ENCODE data around the gene RENBP. TPM values are rescaled to one million over a fixed set of nuclear protein-coding genes. Genes with fewer than 3 reads are reported as not detected.
"Not testable (repeated sequence)": the region's sequence is repeated elsewhere in the genome, so short reads cannot be mapped to it uniquely, and the experiment has no call there.

RENBP gene
- 0.10 TPM in 1 of 2 replicates, not detected in the other for total RNA-seq (2014; rRNA removed; shearing (Covaris generic))

DNA sequence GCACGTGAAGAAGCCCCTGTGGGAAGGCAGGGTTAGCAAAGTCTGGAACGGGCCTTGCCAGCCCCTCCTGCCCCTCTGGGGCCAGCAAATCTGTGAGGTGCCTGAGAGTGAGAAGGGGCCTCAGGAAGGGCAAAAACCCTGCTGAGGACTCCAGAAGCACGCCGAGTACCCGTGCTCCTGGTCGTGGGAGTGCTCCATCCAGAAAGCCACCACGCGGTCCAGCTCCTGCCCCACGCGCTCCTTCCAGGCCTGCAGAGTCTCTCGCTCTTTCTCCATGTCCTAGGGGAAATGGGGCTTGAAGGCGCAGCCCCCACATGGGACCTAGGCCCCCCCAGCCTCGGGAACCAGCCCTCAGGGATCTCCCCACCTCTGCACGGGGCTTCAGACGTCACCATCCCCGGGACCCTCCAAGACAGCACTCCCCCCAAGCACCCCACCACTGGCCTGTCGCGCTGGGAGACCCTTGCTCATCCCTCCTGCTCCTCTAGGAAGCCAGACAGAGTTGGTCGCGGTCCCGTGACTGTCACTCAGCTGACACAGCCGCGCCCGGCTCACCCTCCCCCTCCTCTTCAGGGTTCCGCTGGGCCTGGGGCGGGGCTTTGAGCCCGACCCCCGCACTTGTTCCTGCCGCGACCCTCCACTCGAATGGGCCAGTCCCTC is at the start of gene RENBP:
TSS of gene RENBP (minus strand) at position 504 of the 660 bp plus-strand sequence. CDS start at position 471, 33 bp downstream.
- no peak for DNase-seq (ENCODE audit: low spot score)

DNA sequence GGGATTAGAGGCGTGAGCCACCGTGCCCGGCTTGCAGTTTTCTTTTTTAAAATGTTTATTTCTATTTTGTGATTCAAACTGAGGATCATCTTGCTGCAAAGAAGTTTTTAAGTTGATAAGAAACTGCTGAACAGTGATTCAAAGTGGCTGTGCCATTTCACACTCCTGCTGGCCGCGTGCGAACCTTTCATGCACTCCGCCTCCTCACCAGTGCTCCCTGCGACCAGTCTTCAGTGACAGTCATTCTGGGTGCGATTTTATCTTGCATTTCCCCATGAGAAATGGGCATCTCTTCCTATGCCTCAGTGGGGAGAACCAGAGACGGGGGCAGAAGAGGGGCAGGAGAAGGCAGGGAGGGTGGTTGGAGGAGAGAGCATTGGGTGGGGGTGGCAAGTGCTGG is 49.5 kb upstream of the RENBP start:
- no peak for DNase-seq (ENCODE audit: low spot score)

DNA sequence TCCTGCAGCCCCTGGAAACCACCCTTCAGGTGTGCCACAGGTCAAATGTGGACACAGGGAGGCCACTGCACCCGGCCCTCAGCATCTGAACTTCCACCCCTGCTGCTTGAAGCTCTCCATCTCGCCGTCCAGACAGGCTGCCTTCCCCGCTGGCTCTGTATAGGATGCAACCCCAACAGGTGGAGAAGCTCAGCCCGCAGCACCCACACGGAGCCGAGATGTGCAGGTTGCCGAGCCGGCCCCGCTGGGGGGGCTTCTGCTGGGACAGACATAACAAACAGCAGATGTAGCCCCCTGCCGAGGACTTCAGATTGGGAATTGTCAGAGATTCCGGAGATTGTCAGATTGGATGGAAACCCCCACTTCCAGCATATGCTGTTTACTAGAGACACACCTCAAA is 48.6 kb upstream of the RENBP start:
- no peak for DNase-seq (ENCODE audit: low spot score)

DNA sequence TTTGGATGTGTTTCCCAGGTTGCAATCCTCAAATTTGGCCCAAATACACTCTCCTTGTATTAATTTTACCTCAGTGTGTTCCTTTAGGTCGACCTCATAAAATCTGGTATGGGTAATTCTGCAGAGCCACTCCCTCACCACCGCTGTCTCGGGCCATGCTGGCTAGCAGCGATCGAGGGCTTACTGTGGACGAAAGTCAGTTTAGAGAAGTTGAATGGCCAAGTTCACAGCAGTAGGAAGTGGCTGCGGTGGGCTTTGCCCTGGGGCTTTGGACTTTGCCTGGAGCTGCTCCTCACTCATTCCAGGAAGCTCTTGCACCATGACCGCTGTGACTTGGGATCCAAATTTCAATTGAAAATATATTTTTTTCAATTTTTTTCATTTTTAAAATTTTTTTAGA is 47.7 kb upstream of the RENBP start:
- DNase-seq (ENCODE audit: low spot score) = no peak

DNA sequence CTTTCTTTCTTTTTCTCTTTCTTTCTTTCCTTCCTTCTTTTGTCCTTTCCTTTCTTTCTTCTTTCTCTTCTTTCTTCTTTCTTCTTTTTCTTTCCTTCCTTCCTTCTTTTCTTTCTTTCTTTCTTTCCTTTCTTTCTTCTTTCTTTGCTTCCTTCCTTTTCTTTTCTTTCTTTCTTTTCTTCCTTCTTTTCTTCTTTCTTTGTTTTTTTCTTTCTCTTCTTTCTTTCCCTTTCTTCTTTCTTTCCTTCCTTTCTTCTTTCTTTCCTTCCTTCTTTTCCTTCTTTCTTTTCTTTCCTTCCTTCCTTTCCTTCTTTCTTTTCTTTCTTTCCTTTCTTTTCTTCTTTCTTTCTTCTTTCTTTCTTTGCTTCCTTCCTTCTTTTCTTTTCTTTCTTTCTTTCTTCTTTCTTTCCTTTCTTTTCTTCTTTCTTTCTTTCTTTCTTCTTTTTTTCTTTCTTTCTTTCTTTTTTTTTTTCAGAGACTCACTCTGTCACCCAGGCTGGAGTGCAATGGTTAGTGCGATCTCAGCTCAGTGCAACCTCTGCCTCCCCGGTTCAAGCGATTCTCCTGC is 46.7 kb upstream of the RENBP start:
- DNase-seq (ENCODE audit: low spot score) = no peak

DNA sequence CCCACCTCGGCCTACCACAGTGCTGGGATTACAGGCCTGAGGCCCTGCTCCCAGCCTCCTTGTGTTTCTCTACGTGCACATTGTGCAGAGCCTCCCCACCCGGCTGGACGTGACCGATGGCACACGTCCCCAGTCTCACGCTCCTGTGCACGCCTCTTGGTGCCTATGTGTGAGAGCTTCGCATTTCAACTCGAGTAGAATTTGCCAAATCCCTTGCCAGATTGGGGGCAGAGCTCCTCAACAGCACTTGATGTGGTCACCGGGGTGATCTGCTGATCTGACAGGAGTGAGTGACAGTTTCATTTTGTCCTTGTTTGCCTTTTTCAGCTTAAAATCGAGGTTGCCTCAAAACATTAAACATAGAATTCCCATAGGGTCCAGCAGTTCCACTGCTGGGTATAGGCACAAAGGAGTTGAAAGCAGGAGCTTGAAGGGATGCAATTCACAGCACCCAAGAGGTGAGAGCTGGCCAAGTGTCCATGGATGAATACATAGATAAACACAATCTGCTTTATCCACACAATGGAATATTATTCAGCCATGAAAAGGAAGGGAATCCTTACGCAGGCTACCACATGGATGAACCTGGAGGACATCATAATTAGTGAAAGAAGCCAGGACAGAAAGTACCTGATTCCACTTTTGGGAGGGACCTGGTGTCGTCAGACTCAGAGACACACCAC is 45.7 kb upstream of the RENBP start:
- DNase-seq (ENCODE audit: low spot score) = no peak

DNA sequence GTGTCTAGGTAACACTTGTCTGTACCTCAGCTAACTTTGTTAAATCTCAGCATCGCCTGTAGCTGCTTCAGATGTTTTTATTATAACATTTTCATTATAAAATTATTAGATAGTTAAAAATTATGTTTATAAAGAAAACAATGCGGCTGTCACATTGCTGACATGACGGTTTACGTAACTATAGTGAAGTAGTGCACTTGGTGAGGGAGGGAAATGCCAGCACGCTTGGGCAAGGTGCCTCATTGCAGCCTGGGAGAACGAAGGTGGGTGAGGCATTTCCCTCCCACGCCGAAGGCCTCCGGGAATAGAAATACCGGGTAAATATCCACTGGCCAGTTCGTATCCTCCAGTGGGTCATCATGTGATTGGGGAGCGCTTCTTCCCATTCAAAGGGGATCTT is 44.0 kb upstream of the RENBP start:
- no peak for DNase-seq (ENCODE audit: low spot score)

DNA sequence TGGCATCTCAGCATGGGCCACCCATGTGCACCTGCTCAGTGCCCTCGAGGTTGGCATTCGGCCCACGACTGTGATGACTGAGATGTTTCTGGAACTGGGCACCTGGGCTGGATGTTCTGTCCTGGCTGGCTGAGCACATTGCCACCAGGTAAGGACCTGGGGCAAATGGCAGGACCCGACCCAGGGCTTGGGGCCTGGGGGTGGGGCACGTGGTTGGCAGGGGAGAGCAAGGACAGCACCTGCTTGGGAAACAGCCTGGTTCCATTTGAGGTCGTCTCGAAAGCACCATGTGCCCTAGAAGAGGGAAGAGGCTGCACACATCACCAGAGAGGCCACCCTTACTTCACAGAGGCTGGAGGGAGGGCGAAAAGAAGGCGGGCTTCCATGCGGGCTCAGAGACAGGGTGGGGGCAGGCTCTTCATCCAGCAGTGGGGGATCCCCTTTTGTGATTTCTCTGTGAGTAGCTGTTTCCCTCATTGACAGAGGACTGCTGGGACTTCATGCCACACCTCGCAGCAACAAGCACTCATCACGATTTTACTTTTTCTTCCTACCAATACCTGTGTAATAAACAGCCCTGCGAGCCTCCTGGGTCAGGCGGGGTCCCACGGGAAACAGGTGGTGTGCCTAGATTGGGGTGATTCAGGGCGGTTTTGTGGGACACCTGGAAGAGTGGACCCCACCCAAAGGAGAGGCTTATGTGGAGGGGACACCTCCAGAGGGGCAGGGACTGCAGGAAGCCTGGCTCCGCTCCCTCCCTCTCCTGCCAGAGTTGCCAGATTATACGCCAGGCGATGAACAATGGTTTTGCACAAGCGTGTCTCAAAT is 40.1 kb upstream of the RENBP start:
- no peak for DNase-seq (ENCODE audit: low spot score)

DNA sequence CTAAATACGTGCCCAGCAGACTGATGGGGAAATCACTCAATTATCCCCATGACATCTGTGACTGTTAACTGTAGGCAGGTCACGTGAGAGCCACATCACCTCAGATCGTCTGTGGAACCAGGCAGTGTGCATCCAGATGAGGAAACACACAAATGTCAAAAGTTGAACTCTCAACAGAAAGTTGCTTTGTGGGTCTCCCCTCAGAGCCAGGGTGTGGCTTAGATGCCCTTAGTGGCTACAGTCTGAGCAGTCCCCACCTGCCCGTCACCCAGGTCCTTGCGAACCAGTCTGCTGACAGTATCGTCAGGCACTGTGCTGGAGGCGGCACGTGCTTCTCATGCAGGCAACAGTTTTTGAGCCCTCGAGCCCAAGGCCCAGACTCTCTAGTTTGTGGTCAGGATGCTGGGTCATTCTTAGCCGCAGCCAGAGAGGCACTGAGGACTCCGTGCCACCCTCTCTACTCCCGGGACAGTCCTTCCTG is 38.9 kb upstream of the RENBP start:
- DNase-seq (ENCODE audit: low spot score) = no peak

DNA sequence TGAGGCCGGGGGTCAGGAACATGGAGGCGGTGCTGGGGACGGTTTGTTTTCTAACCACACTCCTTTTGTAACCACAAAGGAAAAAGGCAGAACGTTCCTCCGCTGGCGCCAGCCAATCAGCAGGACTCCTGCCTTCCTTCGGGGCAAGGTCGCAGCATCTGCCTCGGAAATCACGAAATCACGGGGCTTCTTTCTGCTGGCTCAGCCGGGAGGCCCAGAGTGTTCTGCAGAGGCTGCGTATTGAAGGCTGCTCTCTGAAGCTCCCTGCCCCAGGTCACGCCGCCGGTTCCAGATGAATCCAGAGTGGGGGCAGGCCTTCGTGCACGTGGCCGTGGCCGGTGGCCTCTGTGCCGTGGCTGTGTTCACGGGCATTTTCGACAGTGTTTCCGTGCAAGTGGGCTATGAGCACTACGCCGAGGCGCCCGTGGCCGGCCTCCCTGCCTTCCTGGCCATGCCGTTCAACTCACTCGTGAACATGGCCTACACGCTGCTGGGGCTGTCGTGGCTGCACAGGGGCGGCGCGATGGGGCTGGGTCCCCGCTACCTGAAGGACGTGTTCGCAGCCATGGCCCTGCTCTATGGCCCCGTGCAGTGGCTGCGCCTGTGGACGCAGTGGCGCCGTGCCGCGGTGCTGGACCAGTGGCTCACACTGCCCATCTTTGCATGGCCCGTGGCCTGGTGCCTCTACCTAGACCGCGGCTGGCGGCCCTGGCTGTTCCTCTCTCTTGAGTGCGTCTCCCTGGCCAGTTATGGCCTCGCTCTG is 37.5 kb upstream of the RENBP start:
- DNase-seq (ENCODE audit: low spot score) = no peak

DNA sequence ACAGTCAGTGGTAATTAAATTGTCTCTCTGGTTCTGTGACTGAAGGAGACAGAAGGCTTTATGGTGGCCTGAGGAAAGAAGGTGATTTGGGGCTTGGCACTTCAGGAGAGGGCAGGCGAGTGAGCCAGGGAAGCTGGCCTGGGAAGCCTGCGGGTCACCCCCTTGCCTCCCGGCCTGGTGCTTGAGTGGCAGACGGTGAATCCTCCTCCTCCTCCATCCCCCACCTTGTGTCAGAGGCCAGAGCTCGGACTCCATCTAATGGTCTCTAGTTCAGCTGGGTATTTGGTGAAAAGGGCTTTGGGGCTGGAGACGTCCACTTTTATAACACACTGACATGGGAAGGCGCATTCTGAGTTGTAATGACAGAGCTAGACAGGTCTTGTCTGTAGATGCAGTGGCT is 36.8 kb upstream of the RENBP start:
- DNase-seq (ENCODE audit: low spot score) = no peak

DNA sequence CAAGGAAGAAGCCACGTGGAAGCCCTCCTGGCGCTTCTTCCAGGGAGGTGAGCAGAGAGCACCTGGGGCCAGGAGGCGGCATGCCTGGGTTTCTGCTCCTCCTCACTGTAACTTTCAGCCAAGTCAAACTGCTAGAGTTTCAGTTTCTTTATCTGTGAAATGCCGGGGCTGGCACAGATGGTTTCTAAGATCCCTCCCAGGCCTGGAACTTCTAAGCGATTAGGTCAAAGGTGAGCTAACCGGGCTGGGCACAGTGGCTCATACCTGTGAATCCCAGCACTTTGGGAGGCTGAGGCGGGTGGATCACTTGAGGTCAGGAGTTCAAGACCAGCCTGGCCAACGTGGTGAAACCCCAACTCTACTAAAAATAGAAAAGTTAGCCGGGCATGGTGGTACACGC is 36.0 kb upstream of the RENBP start:
- not testable (repeated sequence) for DNase-seq (ENCODE audit: low spot score)

DNA sequence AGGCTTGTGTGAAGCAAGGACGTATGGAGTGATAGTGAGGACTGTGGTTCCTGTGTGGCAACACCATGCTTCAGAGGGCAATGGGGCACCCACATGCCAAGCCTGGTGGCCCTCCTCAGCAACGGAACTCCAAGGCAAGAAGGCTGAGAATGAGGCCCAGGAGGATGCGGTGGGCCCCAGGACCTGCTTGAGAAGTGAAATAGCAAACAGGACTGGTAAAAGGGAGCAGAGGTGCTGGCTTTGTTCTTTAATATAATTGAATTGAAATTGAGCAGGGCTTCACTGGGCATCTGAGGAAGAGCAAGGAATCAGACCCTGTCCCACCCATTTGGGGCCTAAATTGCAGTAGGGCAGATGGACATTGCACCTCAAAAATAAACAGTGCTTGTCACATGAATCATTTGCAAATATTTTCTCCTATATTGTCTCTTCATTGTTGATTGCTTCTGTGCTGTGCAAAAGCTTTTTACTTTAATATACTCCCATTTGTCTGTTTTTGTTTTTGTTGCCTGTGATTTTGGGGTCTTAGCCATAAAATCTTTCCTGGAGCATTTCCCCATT is 30.4 kb upstream of the RENBP start:
- no peak for DNase-seq (ENCODE audit: low spot score)

DNA sequence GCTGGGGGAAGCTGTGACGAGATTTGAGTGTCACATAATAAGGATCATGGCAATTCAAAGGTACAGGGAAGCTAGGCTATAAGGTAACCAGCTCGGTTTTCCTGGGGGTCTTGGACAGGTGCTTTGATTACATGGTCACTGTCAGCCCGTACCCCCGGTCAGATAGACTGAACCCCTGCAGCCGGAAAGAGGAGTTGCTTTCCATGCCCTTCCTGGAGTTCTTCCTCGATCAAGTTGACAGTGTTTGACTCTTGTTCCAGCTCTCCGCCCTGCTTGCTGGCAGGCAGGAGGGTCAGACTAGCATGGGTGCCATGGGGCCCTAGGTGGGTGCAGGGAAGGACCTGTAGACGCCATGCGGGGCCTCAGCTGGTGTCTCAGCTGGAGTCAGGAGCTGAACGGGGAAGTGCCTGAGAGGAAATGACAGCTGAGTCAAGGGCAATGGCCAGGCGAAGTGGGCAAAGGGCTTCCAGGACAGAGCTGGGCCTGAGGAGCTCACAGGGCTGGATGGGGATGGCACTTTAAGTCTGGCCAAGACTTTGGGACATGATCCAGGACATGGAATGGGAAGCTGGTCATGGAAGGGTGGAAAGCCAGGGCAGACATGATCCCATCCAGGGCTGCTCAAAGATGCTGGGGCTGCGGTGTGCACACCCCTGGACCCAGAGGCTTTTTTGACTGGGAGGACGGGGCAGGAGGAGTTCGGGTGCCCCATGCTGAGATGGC is 29.7 kb upstream of the RENBP start:
- no peak for DNase-seq (ENCODE audit: low spot score)

DNA sequence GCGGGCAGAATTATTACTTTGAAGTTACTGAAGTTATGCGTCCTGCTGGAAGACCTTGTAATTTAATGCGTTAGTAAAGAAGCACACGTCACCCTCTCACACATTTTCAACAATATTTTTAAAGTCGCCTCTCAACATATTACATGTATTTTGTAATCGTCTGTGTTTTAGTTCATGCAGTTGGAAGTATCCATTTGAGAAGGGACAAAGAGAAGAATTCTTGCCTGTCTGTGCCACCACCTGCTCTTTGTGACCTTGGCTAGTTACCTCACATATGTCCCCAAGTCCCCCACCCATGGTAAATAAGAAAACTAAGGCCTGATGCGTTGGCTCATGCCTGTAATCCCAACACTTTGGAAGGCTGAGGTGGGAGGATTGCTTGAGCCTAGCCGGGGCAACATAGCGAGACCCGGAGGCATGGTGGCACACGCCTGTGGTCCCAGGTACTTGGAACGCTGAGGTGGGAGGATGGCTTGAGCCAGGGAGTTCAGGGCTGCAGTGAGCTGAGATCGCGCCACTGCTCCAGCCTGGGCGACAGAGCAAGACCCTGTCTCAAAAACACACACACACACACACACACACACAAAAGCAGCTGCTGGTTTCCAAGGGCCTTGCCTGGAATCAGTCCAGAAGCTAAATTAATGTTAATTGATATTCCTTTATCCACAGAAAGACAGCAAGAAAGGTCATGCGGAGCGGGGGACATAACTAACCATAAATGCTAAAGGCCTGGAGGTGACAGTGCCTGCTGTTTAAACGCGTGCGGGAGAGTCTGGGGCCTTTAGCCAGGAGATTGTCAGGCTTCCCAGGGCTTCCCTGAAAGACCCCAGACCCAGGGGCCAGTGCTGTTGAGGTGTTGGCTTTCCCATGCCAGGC is 28.9 kb upstream of the RENBP start:
- no peak for DNase-seq (ENCODE audit: low spot score)

DNA sequence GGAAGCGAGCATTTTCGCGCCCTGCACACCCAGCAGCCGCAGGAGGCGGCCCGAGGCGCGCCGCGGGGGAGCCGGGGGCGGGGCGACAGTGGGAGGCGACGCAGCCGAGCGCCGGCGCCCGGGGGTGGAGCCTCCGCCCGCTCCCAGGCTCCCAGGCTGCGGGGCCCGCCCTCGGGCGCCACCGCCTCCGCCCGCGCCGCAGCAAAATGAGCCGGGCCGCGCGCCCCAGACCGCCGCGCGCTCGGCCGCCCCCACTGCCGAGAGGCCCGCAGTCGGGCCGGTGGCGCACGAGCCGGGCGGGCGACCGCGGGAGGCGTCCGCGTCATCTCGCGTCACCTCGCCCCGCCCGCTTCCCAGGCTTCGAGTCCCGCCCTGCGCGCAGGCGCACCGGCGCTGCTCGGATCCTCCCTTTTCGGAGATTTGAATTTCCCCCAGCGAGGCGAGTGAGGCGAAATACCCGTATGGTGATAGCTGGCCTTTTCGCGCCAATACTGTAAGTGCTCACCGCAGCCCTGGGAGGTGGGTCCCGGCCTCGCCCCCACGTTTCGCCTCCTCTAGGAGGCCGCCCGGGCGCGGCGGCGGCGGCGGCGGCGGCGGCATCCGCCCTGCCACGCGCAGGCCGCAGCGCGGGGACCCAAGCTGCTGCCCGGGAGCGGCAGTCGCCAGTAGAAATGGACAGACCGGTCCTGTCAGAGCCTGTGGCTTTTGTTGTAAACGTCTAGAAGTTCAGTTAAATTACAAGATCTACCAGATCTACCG is 28.1 kb upstream of the RENBP start, which contains the start of gene TMEM187:
TSS of gene TMEM187 (plus strand) at position 387 of the 759 bp plus-strand sequence. CDS start 9,309 bp downstream, outside the sequence.
- peak; percentile 90 for DNase-seq (ENCODE audit: low spot score)

DNA sequence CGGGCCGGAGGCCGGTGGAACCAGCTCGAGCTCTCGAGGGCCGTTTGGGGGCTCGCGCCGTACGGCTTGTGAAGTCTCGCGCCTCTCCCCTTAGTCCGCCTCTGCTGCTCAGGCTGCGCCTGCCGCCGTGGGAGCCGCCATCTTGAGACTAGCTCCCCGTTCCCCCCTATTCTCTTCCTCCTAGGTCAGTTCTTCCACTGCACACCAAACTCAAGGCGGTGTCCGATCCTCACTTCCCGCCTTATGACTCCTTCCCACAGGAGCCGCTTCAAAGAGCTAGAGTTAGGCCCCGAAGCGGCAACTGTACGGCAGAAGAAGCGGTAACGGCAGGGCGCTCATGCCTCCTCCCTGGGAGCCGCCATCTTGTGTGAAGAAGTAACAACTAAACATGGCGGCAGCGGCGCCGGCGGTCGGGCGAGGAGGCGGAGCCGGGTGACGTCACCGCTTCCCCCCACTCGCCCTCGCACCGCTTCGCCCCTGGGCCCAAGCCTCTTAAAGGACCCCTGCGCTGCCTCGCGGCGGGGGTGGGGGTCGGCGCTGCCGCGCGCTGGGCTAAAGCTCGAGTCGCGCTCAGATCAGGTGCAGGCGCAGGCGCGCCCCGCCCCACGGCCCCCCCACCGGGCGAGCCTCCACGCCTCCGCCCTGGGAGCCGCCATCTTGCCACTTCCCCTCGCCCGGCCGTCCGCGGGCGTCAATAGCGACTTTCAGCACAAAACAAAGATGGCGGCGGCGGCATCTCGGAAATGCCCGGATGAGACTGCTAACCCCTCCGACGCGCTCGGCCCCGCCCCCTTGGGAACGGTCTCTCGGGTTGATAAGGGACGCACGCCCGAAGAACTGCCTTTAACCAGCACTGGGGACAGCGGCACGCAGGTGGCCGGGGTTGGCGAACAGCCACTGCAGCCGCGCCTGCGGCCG is 27.3 kb upstream of the RENBP start, which contains the start of gene HCFC1:
TSS of gene HCFC1 (minus strand) at position 369 of the 918 bp plus-strand sequence. CDS start 978 bp downstream, outside the sequence.
- DNase-seq (ENCODE audit: low spot score) = peak; percentile 81

Measured in H4 (cell line).